ENCODE measurements around the gene PTPRJ. TPM values are rescaled to one million over a fixed set of nuclear protein-coding genes. Genes with fewer than 3 reads are reported as not detected.

Gene PTPRJ
- polyA plus RNA-seq, 1 donor (not counting 4 experiments of a cell fraction or from before 2014, with no cell fraction given) = 0.84 TPM

- no peaks in the 10 kb centered on the region for H3K27me3 ChIP-seq (ENCODE audit: control insufficient read depth, extremely low read depth, insufficient read depth, low read length)
- H3K79me2 ChIP-seq (ENCODE audit: control insufficient read depth, insufficient read depth, low read length) = no peaks in the 10 kb centered on the region
- no peak overlapping the region for H3K9ac ChIP-seq (ENCODE audit: control insufficient read depth, extremely low read depth, insufficient read depth, low read length)
- H3K9me3 ChIP-seq (ENCODE audit: control insufficient read depth, low read depth, low read length) = no peaks in the 10 kb centered on the region
- no peak overlapping the region for H3K4me2 ChIP-seq (ENCODE audit: control insufficient read depth, extremely low read depth, insufficient read depth, low read depth, low read length)
- no peaks in the 10 kb centered on the region for H3K36me3 ChIP-seq (ENCODE audit: control insufficient read depth in 2 of 2, extremely low read depth in 1 of 2, insufficient read depth in 2 of 2, low read length in 2 of 2)
- DNase-seq (ENCODE audit: low read depth, low spot score) (no peak), FAIRE-seq (no peak)
- no peaks in the 10 kb centered on the region for H3K9me1 ChIP-seq (ENCODE audit: control insufficient read depth, extremely low read depth, insufficient read depth, low read length)
- TF ChIP-seq CTCF (optimal IDR thresholded peaks at IDR 0.05 in 1 of 3, IDR thresholded peaks at IDR 0.05 in 1 of 3, conservative IDR thresholded peaks at IDR 0.05 in 1 of 3; ENCODE audit: extremely low read depth in 1 of 3, insufficient read depth in 2 of 3, low read length in 3 of 3) = no peak
- no peak for TF ChIP-seq EZH2 (IDR thresholded peaks at IDR 0.05; ENCODE audit: low read length)
- no peak overlapping the region for H3K4me3 ChIP-seq (ENCODE audit: control insufficient read depth in 2 of 3, extremely low read depth in 1 of 3, insufficient read depth in 2 of 3, low read depth in 1 of 3, low read length in 3 of 3)
- dilution Hi-C loops (cut with MboI; ENCODE audit: extremely low pct_ligation_motif_present, low sequenced_read_pairs) = no loop called here
- no peaks in the 10 kb centered on the region for H3K4me1 ChIP-seq (ENCODE audit: control insufficient read depth, extremely low read depth, insufficient read depth, low read length)
- H2AFZ ChIP-seq (ENCODE audit: control insufficient read depth, low read length) = no peak overlapping the region
- no peak overlapping the region for H3K27ac ChIP-seq (ENCODE audit: control insufficient read depth, insufficient read depth, low read length)
- no peaks in the 10 kb centered on the region for H4K20me1 ChIP-seq (ENCODE audit: control insufficient read depth, extremely low read depth, insufficient read depth, low read length)
These were observed 25.2 kb upstream of the PTPRJ start for GRCh38 chr11:47955061-47955755.

- no peaks in the 10 kb centered on the region for H3K27me3 ChIP-seq (ENCODE audit: control insufficient read depth, extremely low read depth, insufficient read depth, low read length)
- dilution Hi-C loops (cut with MboI; ENCODE audit: extremely low pct_ligation_motif_present, low sequenced_read_pairs) = no loop called here
- no peak overlapping the region for H3K9ac ChIP-seq (ENCODE audit: control insufficient read depth, extremely low read depth, insufficient read depth, low read length)
- no peaks in the 10 kb centered on the region for H3K36me3 ChIP-seq (ENCODE audit: control insufficient read depth in 2 of 2, extremely low read depth in 1 of 2, insufficient read depth in 2 of 2, low read length in 2 of 2)
- no peaks in the 10 kb centered on the region for H3K79me2 ChIP-seq (ENCODE audit: control insufficient read depth, insufficient read depth, low read length)
- DNase-seq (ENCODE audit: low read depth, low spot score) (no peak), FAIRE-seq (no peak)
- no peak overlapping the region for H3K4me3 ChIP-seq (ENCODE audit: control insufficient read depth in 2 of 3, extremely low read depth in 1 of 3, insufficient read depth in 2 of 3, low read depth in 1 of 3, low read length in 3 of 3)
- no peak overlapping the region for H3K27ac ChIP-seq (ENCODE audit: control insufficient read depth, insufficient read depth, low read length)
- no peaks in the 10 kb centered on the region for H3K4me1 ChIP-seq (ENCODE audit: control insufficient read depth, extremely low read depth, insufficient read depth, low read length)
- no peaks in the 10 kb centered on the region for H3K9me3 ChIP-seq (ENCODE audit: control insufficient read depth, low read depth, low read length)
- no peaks in the 10 kb centered on the region for H3K9me1 ChIP-seq (ENCODE audit: control insufficient read depth, extremely low read depth, insufficient read depth, low read length)
- no peak overlapping the region for H3K4me2 ChIP-seq (ENCODE audit: control insufficient read depth, extremely low read depth, insufficient read depth, low read depth, low read length)
- no peaks in the 10 kb centered on the region for H4K20me1 ChIP-seq (ENCODE audit: control insufficient read depth, extremely low read depth, insufficient read depth, low read length)
- TF ChIP-seq CTCF (optimal IDR thresholded peaks at IDR 0.05 in 1 of 3, IDR thresholded peaks at IDR 0.05 in 1 of 3, conservative IDR thresholded peaks at IDR 0.05 in 1 of 3; ENCODE audit: extremely low read depth in 1 of 3, insufficient read depth in 2 of 3, low read length in 3 of 3) = no peak
- no peak overlapping the region for H2AFZ ChIP-seq (ENCODE audit: control insufficient read depth, low read length)
These were observed 20.3 kb upstream of the PTPRJ start for GRCh38 chr11:47960015-47960414.
